Inferior parietal cortex (tissue), 1 donor: ENCODE measurements around the gene ATP5F1D.
A peak's percentile ranks its signal among the peaks of the same experiment; 100 is the strongest.

ENCODE experiments used
- DNase-seq: peaks from one replicate; pipeline ENCODE4 v3.0.0-alpha.2; 2016; ENCODE audit errors: extremely low spot score

The ATP5F1D gene

GRCh38 chr19:1232652-1233072 is 8.9 kb upstream of the ATP5F1D start:
- no peak for DNase-seq

- no peak for DNase-seq
Measured at GRCh38 chr19:1233115-1233667, 8.4 kb upstream of the ATP5F1D start.

DNA sequence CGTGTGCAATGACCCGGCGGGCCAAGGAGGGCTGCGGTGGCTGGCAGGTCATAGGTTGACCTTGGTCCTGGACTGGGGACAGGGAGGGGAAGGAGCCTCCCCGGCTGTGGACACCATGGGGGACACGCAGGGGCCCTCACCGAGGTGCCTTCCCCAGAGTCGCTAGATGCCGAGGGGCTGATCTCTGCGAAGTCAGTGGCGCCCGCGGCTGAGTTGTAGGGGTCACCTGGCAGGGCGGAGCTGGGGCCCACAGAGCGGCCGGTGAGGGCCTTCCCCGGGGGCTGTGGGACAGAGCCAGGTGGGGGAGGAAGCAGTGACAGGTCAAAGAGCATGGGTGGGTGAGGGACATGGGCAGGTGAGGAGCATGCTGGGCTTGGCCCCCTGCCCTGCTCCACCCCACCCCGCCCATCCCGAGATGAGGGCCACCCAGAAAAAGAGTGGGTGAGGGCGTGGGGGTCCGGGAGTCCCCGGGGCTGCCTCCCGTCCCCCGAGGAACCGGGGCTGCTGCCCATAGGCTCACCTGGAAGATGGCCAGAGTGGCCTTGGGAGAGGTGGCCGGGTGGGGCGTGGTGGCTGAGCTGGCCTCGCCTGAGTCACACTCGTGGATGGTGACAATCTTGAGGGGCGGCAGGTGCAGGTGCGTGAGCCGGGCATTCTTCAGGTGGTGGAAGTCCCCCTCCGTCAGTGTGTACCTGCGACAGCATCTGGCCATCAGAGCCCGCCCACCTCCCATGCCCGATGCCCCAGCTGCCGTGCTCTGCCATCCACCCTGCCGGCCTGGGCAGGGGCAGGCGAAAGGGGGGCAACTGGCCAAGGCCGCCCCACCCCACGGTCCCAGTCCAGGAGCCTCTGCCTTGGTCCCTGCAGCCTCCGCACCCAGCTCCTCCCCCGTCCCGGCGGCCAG is 7.2 kb upstream of the ATP5F1D start:
- DNase-seq = no peak

GRCh38 chr19:1234955-1235380 is 6.6 kb upstream of the ATP5F1D start:
- DNase-seq = no peak

DNA sequence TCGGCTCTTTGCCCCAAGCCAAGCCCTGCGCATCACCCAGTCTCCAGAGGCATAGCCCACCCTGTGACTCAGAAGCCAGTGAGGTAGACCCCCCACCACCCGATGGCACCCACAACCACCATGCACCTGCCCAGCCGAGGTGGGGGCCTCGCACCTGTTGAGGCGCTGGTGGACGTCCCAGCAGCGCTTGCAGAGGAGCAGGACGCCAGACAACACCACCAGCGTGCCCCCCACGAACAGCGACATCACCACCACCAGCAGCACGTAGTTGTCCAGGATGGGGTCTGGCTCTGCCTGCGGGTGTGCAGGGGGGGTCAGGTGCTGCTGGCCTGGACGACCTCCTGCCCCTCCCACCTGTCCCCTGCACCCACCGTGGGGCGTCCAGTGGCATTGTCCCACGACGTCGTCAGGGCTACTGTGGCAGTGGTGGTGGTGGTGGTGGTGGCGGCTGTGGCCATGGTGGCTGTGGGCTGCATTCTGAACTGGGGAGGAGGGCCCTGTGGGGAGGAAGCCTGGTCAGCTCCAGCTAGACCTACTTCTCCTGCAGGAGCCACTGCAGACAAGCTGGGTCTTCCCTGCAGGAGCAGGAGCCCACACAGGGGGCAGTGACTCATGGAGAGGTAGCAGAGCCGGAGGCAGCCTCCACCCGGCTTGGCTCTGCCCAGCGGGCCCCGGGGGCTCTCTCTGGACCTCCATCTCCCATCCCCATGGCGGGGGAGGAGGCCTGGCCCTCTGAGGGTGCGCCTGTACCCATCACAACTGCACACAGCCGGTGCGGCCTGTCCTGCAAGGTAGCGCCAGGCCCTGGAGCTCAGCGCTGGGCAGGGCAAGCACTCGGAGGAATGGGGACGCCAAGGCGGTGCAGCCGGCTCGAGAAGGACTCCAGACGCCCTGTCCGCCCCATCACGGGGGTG is 5.7 kb upstream of the ATP5F1D start:
- no peak for DNase-seq

DNA sequence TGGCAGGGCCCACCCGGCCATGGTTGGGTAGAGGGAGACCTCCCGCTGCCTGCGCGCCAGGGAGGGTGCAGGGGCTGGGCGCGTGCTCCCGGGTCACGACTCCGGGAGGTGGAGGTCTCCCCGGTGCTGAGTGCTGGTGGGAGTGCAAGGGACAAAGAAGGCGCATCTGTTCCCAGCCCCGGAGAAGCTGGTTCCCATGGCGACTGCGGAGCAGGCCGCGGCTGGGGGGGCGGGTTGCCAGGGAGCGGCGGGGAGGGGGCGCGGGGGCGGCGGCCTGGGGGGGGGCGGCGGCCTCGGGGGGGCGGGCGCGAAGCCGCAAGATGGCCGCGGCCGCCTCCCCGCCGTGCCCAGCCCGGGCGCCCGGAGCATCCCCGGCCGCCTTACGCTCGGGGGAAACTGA is 5.0 kb upstream of the ATP5F1D start:
- no peak for DNase-seq

DNA sequence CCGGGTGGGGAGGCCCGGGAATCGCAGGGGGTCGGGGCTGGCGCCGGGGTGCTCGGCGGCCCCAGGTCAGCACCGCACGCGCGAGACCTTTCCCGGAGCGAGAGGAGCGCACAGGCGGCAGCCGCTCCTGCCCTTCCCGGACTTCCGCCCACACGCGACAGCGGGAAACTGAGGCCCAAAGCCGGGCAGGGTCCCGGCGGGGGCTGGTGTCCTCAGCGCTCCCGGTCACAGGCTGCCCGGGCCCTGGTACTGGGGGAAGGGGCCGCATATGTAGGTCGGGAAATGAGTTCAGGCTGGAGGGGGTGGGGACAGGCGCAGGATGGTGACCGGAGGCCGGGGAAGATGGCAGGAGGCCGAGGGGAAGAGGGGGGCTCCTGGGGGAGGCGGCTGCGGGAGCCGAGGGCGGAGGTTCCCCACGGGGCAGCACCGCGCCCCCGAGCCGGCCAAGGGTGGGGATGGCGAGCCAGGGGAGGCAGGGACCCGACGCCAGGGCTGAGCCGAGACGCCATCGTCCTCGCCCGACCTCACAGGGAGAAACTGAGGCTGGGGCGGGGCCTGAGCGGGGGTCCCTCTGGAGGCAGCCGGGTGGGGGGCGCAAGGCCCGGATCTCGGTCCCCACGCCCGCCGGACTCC is 4.4 kb upstream of the ATP5F1D start:
- DNase-seq = no peak

GRCh38 chr19:1237754-1238368 is 3.7 kb upstream of the ATP5F1D start, which contains the start of gene CBARP:
TSS of gene CBARP (minus strand) at chr19:1238005. CDS start at chr19:1236100, 1,905 bp downstream.
- DNase-seq = no peak

DNA sequence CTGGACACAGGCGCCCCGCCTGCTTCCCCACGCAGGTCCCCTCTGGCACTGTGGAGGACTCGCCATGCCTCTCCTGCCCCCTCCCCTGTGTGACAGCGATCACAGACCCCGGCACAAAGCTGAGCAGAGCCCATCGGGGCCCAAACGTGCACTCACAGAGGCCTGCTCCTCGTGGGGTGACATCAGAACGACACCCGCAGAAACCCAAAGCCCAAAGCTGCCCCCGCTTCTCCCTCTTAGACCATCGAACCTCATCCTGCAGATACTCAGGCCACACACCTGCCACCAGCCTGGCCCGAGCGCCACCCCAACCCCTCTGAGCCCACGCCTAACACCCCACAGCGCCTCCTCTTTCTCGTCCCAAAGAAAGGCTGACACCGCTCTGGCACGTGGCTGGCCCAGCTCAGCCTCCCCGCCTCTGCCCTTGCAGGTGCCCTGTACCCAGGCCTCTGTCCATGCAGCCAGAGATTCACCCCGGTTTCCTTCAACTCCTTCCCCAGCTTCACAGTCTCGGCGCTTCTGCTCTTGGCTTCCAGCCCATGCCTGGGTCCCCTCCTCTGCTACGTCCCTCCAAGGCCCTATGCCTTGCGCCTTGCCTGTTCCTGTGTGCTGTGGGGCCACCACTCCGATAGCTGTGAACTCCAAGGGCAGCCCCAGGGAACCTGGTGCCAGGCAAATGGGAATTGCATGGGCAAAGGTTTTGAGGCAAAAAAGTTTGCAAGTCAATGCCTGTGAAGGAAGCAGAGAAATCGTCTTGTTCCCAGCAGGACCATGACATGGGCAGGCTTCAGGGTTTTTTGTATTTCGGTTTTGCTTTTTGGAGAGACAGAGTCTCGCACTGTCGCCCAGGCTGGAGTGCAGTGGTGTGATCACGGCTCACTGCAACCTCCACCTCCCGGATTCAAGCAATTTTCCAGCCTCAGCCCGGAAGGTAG is 2.9 kb upstream of the ATP5F1D start:
- peak; percentile 16 for DNase-seq

DNA sequence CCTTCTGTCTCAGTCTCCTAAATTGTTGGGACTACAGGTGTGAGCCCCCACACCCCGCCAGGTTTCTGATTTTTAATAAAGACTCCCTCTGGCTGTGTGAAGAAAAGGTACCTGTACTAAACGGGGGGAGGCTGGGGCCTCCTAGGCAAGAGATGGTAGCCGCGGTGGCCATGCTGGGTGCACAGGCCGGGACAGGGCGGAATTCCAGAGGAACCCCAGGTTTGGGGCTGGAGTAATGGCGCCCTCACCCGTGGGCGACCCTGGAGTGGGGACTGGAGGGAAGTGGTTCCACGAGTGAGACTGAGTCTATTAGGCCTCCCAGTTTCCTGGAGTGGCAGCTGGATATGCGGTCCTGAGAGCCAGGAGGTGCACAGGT is 2.1 kb upstream of the ATP5F1D start:
- no peak for DNase-seq

- peak; percentile 85 for DNase-seq
Measured at GRCh38 chr19:1239796-1240737, 1.5 kb upstream of the ATP5F1D start.

DNA sequence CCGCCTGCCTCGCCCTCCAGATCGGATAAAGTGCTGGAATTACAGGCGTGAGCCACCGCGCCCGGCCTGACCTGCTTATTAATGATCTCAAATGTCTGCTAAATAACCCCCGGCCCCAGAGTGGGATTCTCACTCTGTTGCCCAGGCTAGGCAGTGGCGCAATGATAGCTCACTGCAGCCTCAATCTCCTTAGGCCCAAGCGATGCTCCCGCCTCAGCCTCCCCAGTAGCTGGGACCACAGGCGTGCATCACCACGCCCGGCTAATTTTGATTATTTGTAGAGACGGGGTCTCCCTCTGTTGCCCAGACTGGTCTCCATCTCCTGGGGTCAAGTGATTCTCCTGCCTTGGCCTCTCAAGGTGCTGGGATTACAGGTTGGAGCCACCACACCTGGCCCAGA is 626 bp upstream of the ATP5F1D start:
- no peak for DNase-seq

DNA sequence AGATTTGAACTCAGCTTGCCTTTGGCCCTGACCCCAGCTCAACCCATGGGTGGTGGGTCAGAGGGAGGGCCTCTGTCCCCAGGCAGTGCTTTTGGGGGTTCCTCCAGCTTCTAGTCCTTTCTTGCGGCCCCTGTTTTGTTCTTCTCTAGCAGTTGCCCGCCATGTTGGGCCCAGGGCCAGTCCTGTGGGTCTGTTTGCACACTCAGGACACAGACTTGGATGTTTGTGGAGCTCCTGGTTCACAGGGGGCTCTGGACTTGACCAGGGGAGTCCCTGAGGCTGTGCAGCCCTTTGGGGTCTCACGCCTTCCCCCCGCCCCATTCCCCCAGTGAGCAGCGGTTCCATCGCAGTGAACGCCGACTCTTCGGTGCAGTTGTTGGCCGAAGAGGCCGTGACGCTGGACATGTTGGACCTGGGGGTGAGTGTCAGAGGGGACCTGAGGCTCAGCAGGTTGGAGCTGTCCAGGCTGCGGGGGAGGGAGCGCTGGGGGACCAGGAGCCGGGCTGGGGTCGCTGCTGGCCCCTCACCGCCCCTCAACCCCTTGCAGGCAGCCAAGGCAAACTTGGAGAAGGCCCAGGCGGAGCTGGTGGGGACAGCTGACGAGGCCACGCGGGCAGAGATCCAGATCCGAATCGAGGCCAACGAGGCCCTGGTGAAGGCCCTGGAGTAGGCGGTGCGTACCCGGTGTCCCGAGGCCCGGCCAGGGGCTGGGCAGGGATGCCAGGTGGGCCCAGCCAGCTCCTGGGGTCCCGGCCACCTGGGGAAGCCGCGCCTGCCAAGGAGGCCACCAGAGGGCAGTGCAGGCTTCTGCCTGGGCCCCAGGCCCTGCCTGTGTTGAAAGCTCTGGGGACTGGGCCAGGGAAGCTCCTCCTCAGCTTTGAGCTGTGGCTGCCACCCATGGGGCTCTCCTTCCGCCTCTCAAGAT is 2.5 kb downstream of the ATP5F1D start:
- peak; percentile 74 for DNase-seq

DNA sequence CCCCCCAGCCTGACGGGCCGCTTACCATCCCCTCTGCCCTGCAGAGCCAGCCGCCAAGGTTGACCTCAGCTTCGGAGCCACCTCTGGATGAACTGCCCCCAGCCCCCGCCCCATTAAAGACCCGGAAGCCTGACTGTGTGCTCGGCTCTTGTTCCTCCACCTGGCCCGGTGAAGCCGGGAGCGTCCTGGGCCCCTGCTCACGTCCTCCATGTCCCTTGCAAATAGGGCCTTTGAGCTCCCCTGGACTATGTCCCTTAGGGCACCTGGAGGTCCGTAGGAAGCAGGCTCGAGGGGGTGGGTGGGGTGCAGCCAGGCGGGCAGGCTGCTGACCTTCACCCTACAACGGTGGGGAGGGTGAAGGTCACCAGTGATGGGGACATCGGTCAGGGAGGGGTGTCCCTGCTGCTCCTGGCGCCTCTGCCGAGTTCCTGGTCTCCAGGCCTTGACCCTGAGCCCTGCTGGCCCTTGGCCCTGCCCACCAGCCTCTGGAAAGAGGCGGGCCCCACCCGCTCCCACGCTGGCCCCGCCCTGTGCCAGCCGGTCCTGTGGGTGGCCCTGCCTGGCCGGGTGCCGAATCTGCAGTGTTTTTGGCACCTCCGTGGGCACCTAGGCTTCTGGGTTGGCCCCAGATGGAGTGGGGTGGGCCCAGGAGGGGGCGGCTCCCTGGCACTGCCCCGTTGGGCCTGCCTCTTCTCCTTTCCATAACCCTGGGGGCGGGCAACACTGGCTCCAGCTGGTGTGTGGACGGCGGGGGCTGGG is 3.3 kb downstream of the ATP5F1D start:
- DNase-seq = no peak

- DNase-seq = no peak
Measured at GRCh38 chr19:1245494-1246264, 4.1 kb downstream of the ATP5F1D start.
